ENCODE measurements around the gene TMEM43. TPM values are rescaled to one million over a fixed set of nuclear protein-coding genes. Genes with fewer than 3 reads are reported as not detected.

The TMEM43 gene
- total and polyA plus RNA-seq, 2 of the 13 experiments (the other 11 are each of a cell fraction or from before 2014, with no cell fraction given): 48.9 to 50.5 TPM

GRCh38 chr3:14144423-14145075 lies 19.7 kb downstream of the TMEM43 start (continued):
- TF ChIP-seq, protein P1, sequence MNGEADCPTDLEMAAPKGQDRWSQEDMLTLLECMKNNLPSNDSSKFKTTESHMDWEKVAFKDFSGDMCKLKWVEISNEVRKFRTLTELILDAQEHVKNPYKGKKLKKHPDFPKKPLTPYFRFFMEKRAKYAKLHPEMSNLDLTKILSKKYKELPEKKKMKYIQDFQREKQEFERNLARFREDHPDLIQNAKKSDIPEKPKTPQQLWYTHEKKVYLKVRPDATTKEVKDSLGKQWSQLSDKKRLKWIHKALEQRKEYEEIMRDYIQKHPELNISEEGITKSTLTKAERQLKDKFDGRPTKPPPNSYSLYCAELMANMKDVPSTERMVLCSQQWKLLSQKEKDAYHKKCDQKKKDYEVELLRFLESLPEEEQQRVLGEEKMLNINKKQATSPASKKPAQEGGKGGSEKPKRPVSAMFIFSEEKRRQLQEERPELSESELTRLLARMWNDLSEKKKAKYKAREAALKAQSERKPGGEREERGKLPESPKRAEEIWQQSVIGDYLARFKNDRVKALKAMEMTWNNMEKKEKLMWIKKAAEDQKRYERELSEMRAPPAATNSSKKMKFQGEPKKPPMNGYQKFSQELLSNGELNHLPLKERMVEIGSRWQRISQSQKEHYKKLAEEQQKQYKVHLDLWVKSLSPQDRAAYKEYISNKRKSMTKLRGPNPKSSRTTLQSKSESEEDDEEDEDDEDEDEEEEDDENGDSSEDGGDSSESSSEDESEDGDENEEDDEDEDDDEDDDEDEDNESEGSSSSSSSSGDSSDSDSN (CRISPR knock-in tag; IDR thresholded peaks at IDR 0.05): no peak
- TF ChIP-seq ZSCAN5A (CRISPR knock-in tag; IDR thresholded peaks at IDR 0.05; ENCODE audit: borderline replicate concordance) (no peak), FOXA3 (CRISPR knock-in tag; IDR thresholded peaks at IDR 0.05) (peak; percentile 17; the same call in 1 of the 2 replicates), TGIF2 (CRISPR knock-in tag; IDR thresholded peaks at IDR 0.05) (no peak), IRF2 (CRISPR knock-in tag; IDR thresholded peaks at IDR 0.05) (no peak), NFATC3 (CRISPR knock-in tag; IDR thresholded peaks at IDR 0.05) (no peak), FOSL2 (CRISPR knock-in tag; IDR thresholded peaks at IDR 0.05) (peak; percentile 92), ZKSCAN5 (CRISPR knock-in tag; IDR thresholded peaks at IDR 0.05) (no peak), POLR2G (IDR thresholded peaks at IDR 0.05; ENCODE audit: low read depth, low read length) (no peak), MIER2 (CRISPR knock-in tag; IDR thresholded peaks at IDR 0.05) (no peak), NR2F1 (CRISPR knock-in tag; IDR thresholded peaks at IDR 0.05) (no peak), EHMT2 (IDR thresholded peaks at IDR 0.05; ENCODE audit: borderline replicate concordance, low read depth, low read length) (no peak), KDM5A (IDR thresholded peaks at IDR 0.05; ENCODE audit: borderline replicate concordance, low read length) (no peak), FOXJ3 (CRISPR knock-in tag; IDR thresholded peaks at IDR 0.05; ENCODE audit: borderline replicate concordance) (no peak), RARA (CRISPR knock-in tag; IDR thresholded peaks at IDR 0.05) (no peak)
- TF ChIP-seq, protein P2, sequence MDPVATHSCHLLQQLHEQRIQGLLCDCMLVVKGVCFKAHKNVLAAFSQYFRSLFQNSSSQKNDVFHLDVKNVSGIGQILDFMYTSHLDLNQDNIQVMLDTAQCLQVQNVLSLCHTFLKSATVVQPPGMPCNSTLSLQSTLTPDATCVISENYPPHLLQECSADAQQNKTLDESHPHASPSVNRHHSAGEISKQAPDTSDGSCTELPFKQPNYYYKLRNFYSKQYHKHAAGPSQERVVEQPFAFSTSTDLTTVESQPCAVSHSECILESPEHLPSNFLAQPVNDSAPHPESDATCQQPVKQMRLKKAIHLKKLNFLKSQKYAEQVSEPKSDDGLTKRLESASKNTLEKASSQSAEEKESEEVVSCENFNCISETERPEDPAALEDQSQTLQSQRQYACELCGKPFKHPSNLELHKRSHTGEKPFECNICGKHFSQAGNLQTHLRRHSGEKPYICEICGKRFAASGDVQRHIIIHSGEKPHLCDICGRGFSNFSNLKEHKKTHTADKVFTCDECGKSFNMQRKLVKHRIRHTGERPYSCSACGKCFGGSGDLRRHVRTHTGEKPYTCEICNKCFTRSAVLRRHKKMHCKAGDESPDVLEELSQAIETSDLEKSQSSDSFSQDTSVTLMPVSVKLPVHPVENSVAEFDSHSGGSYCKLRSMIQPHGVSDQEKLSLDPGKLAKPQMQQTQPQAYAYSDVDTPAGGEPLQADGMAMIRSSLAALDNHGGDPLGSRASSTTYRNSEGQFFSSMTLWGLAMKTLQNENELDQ (CRISPR knock-in tag; IDR thresholded peaks at IDR 0.05; ENCODE audit: borderline replicate concordance): no peak
- TF ChIP-seq, protein P3, sequence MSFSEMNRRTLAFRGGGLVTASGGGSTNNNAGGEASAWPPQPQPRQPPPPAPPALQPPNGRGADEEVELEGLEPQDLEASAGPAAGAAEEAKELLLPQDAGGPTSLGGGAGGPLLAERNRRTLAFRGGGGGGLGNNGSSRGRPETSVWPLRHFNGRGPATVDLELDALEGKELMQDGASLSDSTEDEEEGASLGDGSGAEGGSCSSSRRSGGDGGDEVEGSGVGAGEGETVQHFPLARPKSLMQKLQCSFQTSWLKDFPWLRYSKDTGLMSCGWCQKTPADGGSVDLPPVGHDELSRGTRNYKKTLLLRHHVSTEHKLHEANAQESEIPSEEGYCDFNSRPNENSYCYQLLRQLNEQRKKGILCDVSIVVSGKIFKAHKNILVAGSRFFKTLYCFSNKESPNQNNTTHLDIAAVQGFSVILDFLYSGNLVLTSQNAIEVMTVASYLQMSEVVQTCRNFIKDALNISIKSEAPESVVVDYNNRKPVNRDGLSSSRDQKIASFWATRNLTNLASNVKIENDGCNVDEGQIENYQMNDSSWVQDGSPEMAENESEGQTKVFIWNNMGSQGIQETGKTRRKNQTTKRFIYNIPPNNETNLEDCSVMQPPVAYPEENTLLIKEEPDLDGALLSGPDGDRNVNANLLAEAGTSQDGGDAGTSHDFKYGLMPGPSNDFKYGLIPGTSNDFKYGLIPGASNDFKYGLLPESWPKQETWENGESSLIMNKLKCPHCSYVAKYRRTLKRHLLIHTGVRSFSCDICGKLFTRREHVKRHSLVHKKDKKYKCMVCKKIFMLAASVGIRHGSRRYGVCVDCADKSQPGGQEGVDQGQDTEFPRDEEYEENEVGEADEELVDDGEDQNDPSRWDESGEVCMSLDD (CRISPR knock-in tag; IDR thresholded peaks at IDR 0.05; ENCODE audit: borderline replicate concordance): no peak
- TF ChIP-seq, protein P4, sequence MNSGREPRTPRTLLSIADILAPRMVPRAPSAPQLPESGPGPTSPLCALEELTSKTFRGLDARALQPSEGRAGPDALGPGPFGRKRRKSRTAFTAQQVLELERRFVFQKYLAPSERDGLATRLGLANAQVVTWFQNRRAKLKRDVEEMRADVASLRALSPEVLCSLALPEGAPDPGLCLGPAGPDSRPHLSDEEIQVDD (CRISPR knock-in tag; IDR thresholded peaks at IDR 0.05; ENCODE audit: borderline replicate concordance): no peak
